Measurements from ENCODE around the gene RPP21.

- TF ChIP-seq SUZ12 (IDR thresholded peaks at IDR 0.05) (no peak), PKNOX1 (IDR thresholded peaks at IDR 0.05) (no peak), SP1 (IDR thresholded peaks at IDR 0.05) (no peak), FOXM1 (IDR thresholded peaks at IDR 0.05; ENCODE audit: borderline replicate concordance) (no peak), ARNT (IDR thresholded peaks at IDR 0.05) (no peak), TARDBP (IDR thresholded peaks at IDR 0.05) (no peak), FOXA1 (IDR thresholded peaks at IDR 0.05) (no peak), ELF4 (IDR thresholded peaks at IDR 0.05) (no peak), ZNF384 (IDR thresholded peaks at IDR 0.05) (no peak), FOXK2 (IDR thresholded peaks at IDR 0.05) (no peak)
Observed at GRCh38 chr6:30327232-30327746, 17.7 kb upstream of the RPP21 start.
